C4-2B (cell line): ENCODE data around the gene NECTIN3.

Experiments used
- H3K27ac ChIP-seq: fragments of 450-650 bp; 2 replicates; pipeline ENCODE4 v1.5.1; 2017
- CTCF ChIP-seq: fragments of 450-650 bp; conservative IDR thresholded peaks from 2 replicates; pipeline ENCODE4 v1.5.1; 2017; ENCODE audit warnings: mild to moderate bottlenecking
- ZFX ChIP-seq: fragments of 450-650 bp; IDR thresholded peaks from 2 replicates; pipeline ENCODE4 v1.6.1; 2017

Gene NECTIN3

GRCh38 chr3:111071257-111072030 is at the start of gene NECTIN3:
TSS of gene NECTIN3 (plus strand) at chr3:111071816. CDS start at chr3:111072018, 202 bp downstream.
- H3K27ac ChIP-seq: peak within 1 kb of the TSS; percentile 58
- TF ChIP-seq CTCF (no peak), ZFX (no peak)

- no peak overlapping the region for H3K27ac ChIP-seq
- TF ChIP-seq ZFX (no peak), CTCF (no peak)
Observed at GRCh38 chr3:111027868-111028267, 43.7 kb upstream of the NECTIN3 start.

- no peak overlapping the region for H3K27ac ChIP-seq
- no peak for TF ChIP-seq CTCF
- TF ChIP-seq ZFX: no peak
Observed at GRCh38 chr3:111031538-111031937, 40.1 kb upstream of the NECTIN3 start.

GRCh38 chr3:111032677-111033076 is 38.9 kb upstream of the NECTIN3 start:
- H3K27ac ChIP-seq: no peak overlapping the region
- TF ChIP-seq CTCF (no peak), ZFX (no peak)

GRCh38 chr3:111033470-111034050 is 38.1 kb upstream of the NECTIN3 start:
- H3K27ac ChIP-seq: no peak overlapping the region
- no peak for TF ChIP-seq CTCF

- H3K27ac ChIP-seq: no peak overlapping the region
- TF ChIP-seq CTCF (no peak), ZFX (no peak)
Observed at GRCh38 chr3:111035316-111035715, 36.3 kb upstream of the NECTIN3 start.

- no peak for TF ChIP-seq CTCF
- no peak for TF ChIP-seq ZFX
- no peak overlapping the region for H3K27ac ChIP-seq
Observed at GRCh38 chr3:111035902-111036301, 35.7 kb upstream of the NECTIN3 start.
